Osteoblast (primary cell): ENCODE measurements around the gene PDE6C. TPM values are rescaled to one million over a fixed set of nuclear protein-coding genes. Genes with fewer than 3 reads are reported as not detected.

Experiments used
- DNase-seq: peaks from one replicate; pipeline ENCODE4 v3.0.0; 2011; ENCODE audit warnings: low spot score, mixed read lengths; ENCODE audit not compliant: insufficient read length; ENCODE audit errors: missing footprints
- H2AFZ ChIP-seq: 2 replicates; pipeline ENCODE4 v1.6.0; 2011; ENCODE audit warnings: mild to moderate bottlenecking, low read length
- H3K27ac ChIP-seq: 2 replicates; pipeline ENCODE4 v1.5.1; 2011; ENCODE audit warnings: mild to moderate bottlenecking, low read depth, low read length, moderate library complexity
- H3K27me3 ChIP-seq: 2 replicates; pipeline ENCODE4 v1.6.0; 2012; ENCODE audit warnings: mild to moderate bottlenecking, control low read depth, inconsistent platforms, low read length, moderate library complexity; ENCODE audit not compliant: insufficient read depth
- H3K36me3 ChIP-seq: 2 replicates; pipeline ENCODE4 v1.5.1; 2011; ENCODE audit warnings: mild to moderate bottlenecking, low read length, control low read depth, moderate library complexity; ENCODE audit not compliant: insufficient read depth
- H3K4me1 ChIP-seq: 2 replicates; pipeline ENCODE4 v1.5.1; 2011; ENCODE audit warnings: mild to moderate bottlenecking, low read length, control low read depth, moderate library complexity; ENCODE audit not compliant: insufficient read depth
- H3K4me2 ChIP-seq: 2 replicates; pipeline ENCODE4 v1.6.0; 2011; ENCODE audit warnings: mild to moderate bottlenecking, low read length; ENCODE audit not compliant: insufficient read depth
- H3K4me3 ChIP-seq: fragments of 200-600 bp; sonication (generic); 3 replicates; pipeline ENCODE4 v1.5.1; 2012; ENCODE audit warnings: mild to moderate bottlenecking, low read length, inconsistent platforms; ENCODE audit not compliant: insufficient read depth
- H3K79me2 ChIP-seq: 2 replicates; pipeline ENCODE4 v1.6.0; 2012; ENCODE audit warnings: mild to moderate bottlenecking, low read length, control low read depth, inconsistent platforms; ENCODE audit not compliant: insufficient read depth
- H3K9me3 ChIP-seq: 2 replicates; pipeline ENCODE4 v1.5.1; 2011; ENCODE audit warnings: low read depth, low read length, control low read depth
- H4K20me1 ChIP-seq: 2 replicates; pipeline ENCODE4 v1.6.0; 2012; ENCODE audit warnings: mild to moderate bottlenecking, low read length, control low read depth; ENCODE audit not compliant: insufficient read depth
- CTCF ChIP-seq: IDR thresholded peaks from 2 replicates; pipeline ENCODE4 v1.5.1; 2011; ENCODE audit warnings: mild to moderate bottlenecking, low read depth, low read length, moderate library complexity; ENCODE audit errors: extremely low read depth
- total RNA-seq: library from RNA; depleted of rRNA; stranded (reverse); fragments of >200 nt; gene quantifications from 2 replicates; pipeline ENCODE4 v1.2.3, GENCODE V29; 2012

PDE6C gene
- total RNA-seq, 1 donor = not detected

GRCh38 chr10:93620925-93621324 lies 8.6 kb downstream of the PDE6C start:
- H2AFZ ChIP-seq = no peak overlapping the region
- H3K4me1 ChIP-seq = no peaks in the 10 kb centered on the region
- DNase-seq = no peak
- no peak overlapping the region for H3K4me3 ChIP-seq
- H4K20me1 ChIP-seq = no peaks in the 10 kb centered on the region
- no peaks in the 10 kb centered on the region for H3K9me3 ChIP-seq
- peaks cover 26% of the 10 kb centered on the region for H3K27me3 ChIP-seq
- H3K27ac ChIP-seq = no peak overlapping the region
- H3K36me3 ChIP-seq = no peaks in the 10 kb centered on the region
- H3K4me2 ChIP-seq = no peak overlapping the region
- H3K79me2 ChIP-seq = no peaks in the 10 kb centered on the region
- TF ChIP-seq CTCF = no peak

- no peaks in the 10 kb centered on the region for H4K20me1 ChIP-seq
- H3K9me3 ChIP-seq = no peaks in the 10 kb centered on the region
- H3K27me3 ChIP-seq = peaks cover 22% of the 10 kb centered on the region
- no peak overlapping the region for H3K4me3 ChIP-seq
- no peaks in the 10 kb centered on the region for H3K79me2 ChIP-seq
- TF ChIP-seq CTCF = no peak
- no peak overlapping the region for H3K27ac ChIP-seq
- H3K4me1 ChIP-seq = no peaks in the 10 kb centered on the region
- H2AFZ ChIP-seq = no peak overlapping the region
- no peak overlapping the region for H3K4me2 ChIP-seq
- DNase-seq = no peak
- H3K36me3 ChIP-seq = no peaks in the 10 kb centered on the region
Measured at GRCh38 chr10:93622942-93623341, 10.6 kb downstream of the PDE6C start.

- Histone ChIP-seq H3K4me3 (no peak overlapping the region), H3K4me2 (no peak overlapping the region), H3K79me2 (no peaks in the 10 kb centered on the region), H4K20me1 (no peaks in the 10 kb centered on the region), H3K36me3 (no peaks in the 10 kb centered on the region), H3K27me3 (peaks cover 7% of the 10 kb centered on the region), H3K4me1 (no peaks in the 10 kb centered on the region), H3K9me3 (no peaks in the 10 kb centered on the region), H3K27ac (no peak overlapping the region), H2AFZ (no peak overlapping the region)
- no peak for TF ChIP-seq CTCF
- DNase-seq = no peak
Measured at GRCh38 chr10:93628858-93629257, 16.5 kb downstream of the PDE6C start.

- no peaks in the 10 kb centered on the region for H4K20me1 ChIP-seq
- no peak overlapping the region for H2AFZ ChIP-seq
- H3K27ac ChIP-seq = no peak overlapping the region
- H3K36me3 ChIP-seq = no peaks in the 10 kb centered on the region
- H3K4me1 ChIP-seq = no peaks in the 10 kb centered on the region
- H3K4me3 ChIP-seq = no peak overlapping the region
- no peak overlapping the region for H3K4me2 ChIP-seq
- H3K79me2 ChIP-seq = no peaks in the 10 kb centered on the region
- TF ChIP-seq CTCF = no peak
- H3K27me3 ChIP-seq = peaks cover 5% of the 10 kb centered on the region
- no peak for DNase-seq
- H3K9me3 ChIP-seq = no peaks in the 10 kb centered on the region
Measured at GRCh38 chr10:93629647-93630305, 17.4 kb downstream of the PDE6C start.
